ENCODE results near the gene RSRC2.

Gene RSRC2

DNA sequence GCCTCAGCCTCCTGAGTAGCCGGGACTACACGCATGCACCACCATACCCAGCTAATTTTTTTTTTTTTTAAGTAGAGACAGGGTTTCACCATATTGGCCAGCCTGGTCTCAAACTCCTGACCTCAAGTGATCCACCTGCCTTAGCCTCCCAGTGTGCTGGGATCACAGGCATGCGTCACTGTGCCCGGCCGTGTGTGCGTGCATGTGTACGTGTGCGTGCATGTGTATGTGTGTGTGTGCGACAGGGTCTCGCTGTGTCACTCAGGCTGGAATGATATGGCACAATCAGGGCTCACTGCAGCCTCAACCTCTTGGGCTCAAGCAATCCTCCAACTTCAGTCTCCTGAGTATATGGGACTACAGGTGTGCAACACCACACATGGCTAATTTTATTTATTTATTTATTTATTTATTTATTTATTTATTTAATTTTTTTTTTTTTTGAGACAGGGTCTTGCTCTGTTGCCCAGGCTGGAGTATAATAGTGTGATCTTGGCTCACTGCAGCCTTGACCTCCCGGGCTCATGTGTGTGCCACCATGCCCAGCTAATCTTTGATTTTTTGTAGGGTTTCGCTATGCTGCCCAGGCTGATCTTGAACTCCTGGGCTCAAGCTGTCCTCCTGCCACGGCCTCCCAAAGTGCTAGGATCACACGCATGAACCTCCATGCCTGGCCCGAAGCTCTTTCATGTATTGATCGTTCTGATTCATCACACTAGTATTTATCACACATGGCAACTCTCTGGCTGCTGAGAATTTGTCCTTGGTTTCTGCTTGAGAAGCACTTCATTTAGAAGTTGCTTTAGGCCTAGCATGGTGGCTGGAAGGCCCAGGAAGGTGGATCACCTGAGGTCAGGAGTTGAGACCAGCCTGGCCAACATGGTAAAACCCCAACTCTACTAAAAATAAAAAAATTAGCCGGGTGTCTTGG, 68.4 kb downstream of the RSRC2 start:
- no peak for ATAC-seq
- TF ChIP-seq, protein P1, sequence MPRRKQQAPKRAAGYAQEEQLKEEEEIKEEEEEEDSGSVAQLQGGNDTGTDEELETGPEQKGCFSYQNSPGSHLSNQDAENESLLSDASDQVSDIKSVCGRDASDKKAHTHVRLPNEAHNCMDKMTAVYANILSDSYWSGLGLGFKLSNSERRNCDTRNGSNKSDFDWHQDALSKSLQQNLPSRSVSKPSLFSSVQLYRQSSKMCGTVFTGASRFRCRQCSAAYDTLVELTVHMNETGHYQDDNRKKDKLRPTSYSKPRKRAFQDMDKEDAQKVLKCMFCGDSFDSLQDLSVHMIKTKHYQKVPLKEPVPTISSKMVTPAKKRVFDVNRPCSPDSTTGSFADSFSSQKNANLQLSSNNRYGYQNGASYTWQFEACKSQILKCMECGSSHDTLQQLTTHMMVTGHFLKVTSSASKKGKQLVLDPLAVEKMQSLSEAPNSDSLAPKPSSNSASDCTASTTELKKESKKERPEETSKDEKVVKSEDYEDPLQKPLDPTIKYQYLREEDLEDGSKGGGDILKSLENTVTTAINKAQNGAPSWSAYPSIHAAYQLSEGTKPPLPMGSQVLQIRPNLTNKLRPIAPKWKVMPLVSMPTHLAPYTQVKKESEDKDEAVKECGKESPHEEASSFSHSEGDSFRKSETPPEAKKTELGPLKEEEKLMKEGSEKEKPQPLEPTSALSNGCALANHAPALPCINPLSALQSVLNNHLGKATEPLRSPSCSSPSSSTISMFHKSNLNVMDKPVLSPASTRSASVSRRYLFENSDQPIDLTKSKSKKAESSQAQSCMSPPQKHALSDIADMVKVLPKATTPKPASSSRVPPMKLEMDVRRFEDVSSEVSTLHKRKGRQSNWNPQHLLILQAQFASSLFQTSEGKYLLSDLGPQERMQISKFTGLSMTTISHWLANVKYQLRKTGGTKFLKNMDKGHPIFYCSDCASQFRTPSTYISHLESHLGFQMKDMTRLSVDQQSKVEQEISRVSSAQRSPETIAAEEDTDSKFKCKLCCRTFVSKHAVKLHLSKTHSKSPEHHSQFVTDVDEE (CRISPR knock-in tag; IDR thresholded peaks at IDR 0.05): no peak
- TF ChIP-seq, protein P2, sequence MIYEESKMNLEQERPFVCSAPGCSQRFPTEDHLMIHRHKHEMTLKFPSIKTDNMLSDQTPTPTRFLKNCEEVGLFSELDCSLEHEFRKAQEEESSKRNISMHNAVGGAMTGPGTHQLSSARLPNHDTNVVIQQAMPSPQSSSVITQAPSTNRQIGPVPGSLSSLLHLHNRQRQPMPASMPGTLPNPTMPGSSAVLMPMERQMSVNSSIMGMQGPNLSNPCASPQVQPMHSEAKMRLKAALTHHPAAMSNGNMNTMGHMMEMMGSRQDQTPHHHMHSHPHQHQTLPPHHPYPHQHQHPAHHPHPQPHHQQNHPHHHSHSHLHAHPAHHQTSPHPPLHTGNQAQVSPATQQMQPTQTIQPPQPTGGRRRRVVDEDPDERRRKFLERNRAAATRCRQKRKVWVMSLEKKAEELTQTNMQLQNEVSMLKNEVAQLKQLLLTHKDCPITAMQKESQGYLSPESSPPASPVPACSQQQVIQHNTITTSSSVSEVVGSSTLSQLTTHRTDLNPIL (CRISPR knock-in tag; IDR thresholded peaks at IDR 0.05; ENCODE audit: low read depth): no peak
- TF ChIP-seq ISL1 (CRISPR knock-in tag; IDR thresholded peaks at IDR 0.05) (no peak), ZC3H10 (CRISPR knock-in tag; IDR thresholded peaks at IDR 0.05) (no peak), SNAI2 (CRISPR knock-in tag; IDR thresholded peaks at IDR 0.05) (no peak), ESRRG (CRISPR knock-in tag; IDR thresholded peaks at IDR 0.05) (no peak), TOX (CRISPR knock-in tag; IDR thresholded peaks at IDR 0.05; ENCODE audit: borderline replicate concordance) (no peak), ZFP30 (CRISPR knock-in tag; IDR thresholded peaks at IDR 0.05) (no peak), ZNF70 (CRISPR knock-in tag; IDR thresholded peaks at IDR 0.05) (no peak)
- TF ChIP-seq, protein P3, sequence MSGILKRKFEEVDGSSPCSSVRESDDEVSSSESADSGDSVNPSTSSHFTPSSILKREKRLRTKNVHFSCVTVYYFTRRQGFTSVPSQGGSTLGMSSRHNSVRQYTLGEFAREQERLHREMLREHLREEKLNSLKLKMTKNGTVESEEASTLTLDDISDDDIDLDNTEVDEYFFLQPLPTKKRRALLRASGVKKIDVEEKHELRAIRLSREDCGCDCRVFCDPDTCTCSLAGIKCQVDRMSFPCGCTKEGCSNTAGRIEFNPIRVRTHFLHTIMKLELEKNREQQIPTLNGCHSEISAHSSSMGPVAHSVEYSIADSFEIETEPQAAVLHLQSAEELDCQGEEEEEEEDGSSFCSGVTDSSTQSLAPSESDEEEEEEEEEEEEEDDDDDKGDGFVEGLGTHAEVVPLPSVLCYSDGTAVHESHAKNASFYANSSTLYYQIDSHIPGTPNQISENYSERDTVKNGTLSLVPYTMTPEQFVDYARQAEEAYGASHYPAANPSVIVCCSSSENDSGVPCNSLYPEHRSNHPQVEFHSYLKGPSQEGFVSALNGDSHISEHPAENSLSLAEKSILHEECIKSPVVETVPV (CRISPR knock-in tag; IDR thresholded peaks at IDR 0.05): no peak

DNA sequence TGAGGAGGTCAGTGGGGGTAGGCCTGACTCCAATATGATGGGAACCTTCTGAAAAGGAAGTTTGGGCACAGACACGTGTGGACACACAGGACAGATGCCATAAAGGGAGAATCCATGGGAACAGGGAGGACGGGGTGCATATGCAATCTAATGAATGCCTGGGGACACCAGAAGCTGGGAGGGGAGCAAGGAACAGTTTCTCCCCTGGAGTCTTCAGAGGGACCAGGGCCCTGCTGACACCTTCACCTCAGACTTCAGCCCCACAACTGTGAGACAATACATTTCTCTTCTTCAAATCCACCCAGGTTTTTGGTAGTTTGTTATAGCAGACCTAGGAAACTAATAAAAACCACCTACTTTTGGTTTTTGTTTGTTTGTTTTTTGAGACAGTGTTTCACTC, 69.1 kb downstream of the RSRC2 start:
- ATAC-seq: no peak
- TF ChIP-seq TCF4 (CRISPR knock-in tag; IDR thresholded peaks at IDR 0.05; ENCODE audit: borderline replicate concordance) (no peak), ZNF70 (CRISPR knock-in tag; IDR thresholded peaks at IDR 0.05) (no peak), TOX (CRISPR knock-in tag; IDR thresholded peaks at IDR 0.05; ENCODE audit: borderline replicate concordance) (no peak), BACH2 (CRISPR knock-in tag; IDR thresholded peaks at IDR 0.05; ENCODE audit: borderline replicate concordance) (no peak), SNAI2 (CRISPR knock-in tag; IDR thresholded peaks at IDR 0.05) (no peak)
- TF ChIP-seq, protein P4, sequence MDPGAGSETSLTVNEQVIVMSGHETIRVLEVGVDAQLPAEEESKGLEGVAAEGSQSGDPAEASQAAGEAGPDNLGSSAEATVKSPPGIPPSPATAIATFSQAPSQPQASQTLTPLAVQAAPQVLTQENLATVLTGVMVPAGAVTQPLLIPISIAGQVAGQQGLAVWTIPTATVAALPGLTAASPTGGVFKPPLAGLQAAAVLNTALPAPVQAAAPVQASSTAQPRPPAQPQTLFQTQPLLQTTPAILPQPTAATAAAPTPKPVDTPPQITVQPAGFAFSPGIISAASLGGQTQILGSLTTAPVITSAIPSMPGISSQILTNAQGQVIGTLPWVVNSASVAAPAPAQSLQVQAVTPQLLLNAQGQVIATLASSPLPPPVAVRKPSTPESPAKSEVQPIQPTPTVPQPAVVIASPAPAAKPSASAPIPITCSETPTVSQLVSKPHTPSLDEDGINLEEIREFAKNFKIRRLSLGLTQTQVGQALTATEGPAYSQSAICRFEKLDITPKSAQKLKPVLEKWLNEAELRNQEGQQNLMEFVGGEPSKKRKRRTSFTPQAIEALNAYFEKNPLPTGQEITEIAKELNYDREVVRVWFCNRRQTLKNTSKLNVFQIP (CRISPR knock-in tag; IDR thresholded peaks at IDR 0.05; ENCODE audit: borderline replicate concordance, low read depth): no peak

DNA sequence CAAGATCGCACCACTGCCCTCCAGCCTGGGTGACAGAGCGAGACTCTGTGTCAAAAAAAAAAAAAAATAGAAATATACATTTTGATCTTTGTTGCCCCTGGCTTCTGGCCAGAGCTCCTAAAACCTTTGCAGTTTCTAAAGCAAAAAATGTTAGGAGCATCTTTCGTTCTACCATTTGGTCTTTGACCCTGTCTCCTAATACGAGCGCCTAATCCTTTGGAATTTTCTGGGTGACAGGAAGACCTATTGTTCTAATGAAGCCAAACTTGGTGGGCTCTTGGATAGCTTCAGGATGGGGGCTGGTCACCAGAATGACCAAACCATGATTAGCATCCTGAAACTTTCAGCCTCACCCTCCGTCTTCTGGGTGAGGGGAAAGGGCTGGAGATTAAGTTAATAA, 72.0 kb downstream of the RSRC2 start:
- no peak for ATAC-seq
- TF ChIP-seq, protein P2 (CRISPR knock-in tag; IDR thresholded peaks at IDR 0.05; ENCODE audit: low read depth): no peak
- TF ChIP-seq RARB (CRISPR knock-in tag; IDR thresholded peaks at IDR 0.05): no peak
- TF ChIP-seq ZNF8 (CRISPR knock-in tag; IDR thresholded peaks at IDR 0.05): no peak
- no peak for TF ChIP-seq ZNF565 (CRISPR knock-in tag; conservative IDR thresholded peaks at IDR 0.05; ENCODE audit: low read depth)
- TF ChIP-seq SNAI2 (CRISPR knock-in tag; IDR thresholded peaks at IDR 0.05): no peak
- TF ChIP-seq ISL1 (CRISPR knock-in tag; IDR thresholded peaks at IDR 0.05): no peak
- no peak for TF ChIP-seq ZFP3 (CRISPR knock-in tag; IDR thresholded peaks at IDR 0.05)
- TF ChIP-seq, protein P1 (CRISPR knock-in tag; IDR thresholded peaks at IDR 0.05): no peak
- no peak for TF ChIP-seq ZC3H10 (CRISPR knock-in tag; IDR thresholded peaks at IDR 0.05)
- no peak for TF ChIP-seq TCF4 (CRISPR knock-in tag; IDR thresholded peaks at IDR 0.05; ENCODE audit: borderline replicate concordance)
- TF ChIP-seq ESRRG (CRISPR knock-in tag; IDR thresholded peaks at IDR 0.05): no peak
- no peak for TF ChIP-seq PPARA (CRISPR knock-in tag; IDR thresholded peaks at IDR 0.05; ENCODE audit: borderline replicate concordance)
- TF ChIP-seq, protein P3 (CRISPR knock-in tag; IDR thresholded peaks at IDR 0.05): no peak
- TF ChIP-seq, protein P4 (CRISPR knock-in tag; IDR thresholded peaks at IDR 0.05; ENCODE audit: borderline replicate concordance, low read depth): no peak
- TF ChIP-seq ARNTL (CRISPR knock-in tag; IDR thresholded peaks at IDR 0.05; ENCODE audit: borderline replicate concordance, low read depth): no peak
